ENCODE data around the gene SCAPER. TPM values are rescaled to one million over a fixed set of nuclear protein-coding genes. Genes with fewer than 3 reads are reported as not detected.

Gene SCAPER
- total RNA-seq, 1 experiment from 2014 or later = 15.3 TPM

DNA sequence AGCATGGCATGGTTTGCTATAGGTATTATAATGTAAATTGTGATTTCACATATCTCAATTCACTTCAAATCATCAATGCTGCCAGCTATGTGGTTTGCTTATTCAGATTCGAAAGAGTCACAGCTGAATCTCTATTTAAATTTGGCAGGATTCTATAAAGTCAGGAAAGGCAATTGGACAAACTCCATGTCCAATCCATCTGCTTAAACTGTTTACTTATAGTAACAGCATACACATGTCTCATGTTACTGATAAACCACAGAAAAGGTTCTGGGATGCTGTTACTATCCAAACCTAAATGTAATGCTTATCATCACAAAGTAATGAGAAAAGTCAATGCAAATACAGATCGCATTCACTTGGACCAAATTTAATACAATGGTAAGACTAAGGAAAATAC lies 338.9 kb downstream of the SCAPER start:
- ATAC-seq = no peak
- TF ChIP-seq POLR2AphosphoS5 (IDR thresholded peaks at IDR 0.05; ENCODE audit: low read depth, low read length) = no peak
- no peak for TF ChIP-seq TCF7L2 (IDR thresholded peaks at IDR 0.05; ENCODE audit: low read depth, low read length)
- TF ChIP-seq SIN3A (IDR thresholded peaks at IDR 0.05; ENCODE audit: borderline replicate concordance, insufficient read depth, low read depth, low read length) = no peak
- TF ChIP-seq REST (IDR thresholded peaks at IDR 0.05; ENCODE audit: insufficient read depth in 1 of 2, low read depth in 2 of 2, low read length in 1 of 2) = no peak
- TF ChIP-seq, protein P1, sequence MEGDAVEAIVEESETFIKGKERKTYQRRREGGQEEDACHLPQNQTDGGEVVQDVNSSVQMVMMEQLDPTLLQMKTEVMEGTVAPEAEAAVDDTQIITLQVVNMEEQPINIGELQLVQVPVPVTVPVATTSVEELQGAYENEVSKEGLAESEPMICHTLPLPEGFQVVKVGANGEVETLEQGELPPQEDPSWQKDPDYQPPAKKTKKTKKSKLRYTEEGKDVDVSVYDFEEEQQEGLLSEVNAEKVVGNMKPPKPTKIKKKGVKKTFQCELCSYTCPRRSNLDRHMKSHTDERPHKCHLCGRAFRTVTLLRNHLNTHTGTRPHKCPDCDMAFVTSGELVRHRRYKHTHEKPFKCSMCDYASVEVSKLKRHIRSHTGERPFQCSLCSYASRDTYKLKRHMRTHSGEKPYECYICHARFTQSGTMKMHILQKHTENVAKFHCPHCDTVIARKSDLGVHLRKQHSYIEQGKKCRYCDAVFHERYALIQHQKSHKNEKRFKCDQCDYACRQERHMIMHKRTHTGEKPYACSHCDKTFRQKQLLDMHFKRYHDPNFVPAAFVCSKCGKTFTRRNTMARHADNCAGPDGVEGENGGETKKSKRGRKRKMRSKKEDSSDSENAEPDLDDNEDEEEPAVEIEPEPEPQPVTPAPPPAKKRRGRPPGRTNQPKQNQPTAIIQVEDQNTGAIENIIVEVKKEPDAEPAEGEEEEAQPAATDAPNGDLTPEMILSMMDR (IDR thresholded peaks at IDR 0.05) = no peak
- intact Hi-C loops (cut with micrococcal nuclease; ENCODE audit: unreplicated experiment) (no loop called here), in situ Hi-C loops (cut with HindIII; ENCODE audit: low pct_unique_long_range_greater_than_20kb, low sequenced_read_pairs) (no loop called here)
- DNase-seq (ENCODE audit: low read depth, low spot score) = no peak
- BruUV-seq (replicated peaks) = no TSS peak
- Histone ChIP-seq H3K27ac (ENCODE audit: low read length) (no peak overlapping the region), H3K27me3 (ENCODE audit: control insufficient read depth, insufficient read depth, low read length) (no peaks in the 10 kb centered on the region), H3K9me3 (ENCODE audit: control insufficient read depth, insufficient read depth, low read depth, low read length) (no peaks in the 10 kb centered on the region), H3K36me3 (ENCODE audit: control insufficient read depth, insufficient read depth, low read length) (no peaks in the 10 kb centered on the region), H3K4me1 (ENCODE audit: control insufficient read depth, insufficient read depth, low read length) (no peaks in the 10 kb centered on the region), H3K4me3 (ENCODE audit: low read depth in 2 of 2, low read length in 2 of 2) (no peak overlapping the region)
- ChIA-PET POLR2A (no interaction called here), CTCF (no interaction called here)

- no peaks in the 10 kb centered on the region for H3K36me3 ChIP-seq (ENCODE audit: control insufficient read depth, insufficient read depth, low read length)
- TF ChIP-seq POLR2AphosphoS5 (IDR thresholded peaks at IDR 0.05; ENCODE audit: low read depth, low read length) (no peak), SIN3A (IDR thresholded peaks at IDR 0.05; ENCODE audit: borderline replicate concordance, insufficient read depth, low read depth, low read length) (no peak)
- ChIA-PET CTCF (no interaction called here), POLR2A (no interaction called here)
- no peak overlapping the region for H3K27ac ChIP-seq (ENCODE audit: low read length)
- no peak overlapping the region for H3K4me3 ChIP-seq (ENCODE audit: low read depth in 2 of 2, low read length in 2 of 2)
- no peaks in the 10 kb centered on the region for H3K27me3 ChIP-seq (ENCODE audit: control insufficient read depth, insufficient read depth, low read length)
- H3K4me1 ChIP-seq (ENCODE audit: control insufficient read depth, insufficient read depth, low read length) = no peaks in the 10 kb centered on the region
- BruUV-seq (replicated peaks) = no TSS peak
- in situ Hi-C loops (cut with HindIII; ENCODE audit: low pct_unique_long_range_greater_than_20kb, low sequenced_read_pairs) = no loop called here
- ATAC-seq = no peak
- intact Hi-C loops (cut with micrococcal nuclease; ENCODE audit: unreplicated experiment) = no loop called here
- no peak for DNase-seq (ENCODE audit: low read depth, low spot score)
- no peaks in the 10 kb centered on the region for H3K9me3 ChIP-seq (ENCODE audit: control insufficient read depth, insufficient read depth, low read depth, low read length)
These were observed 339.8 kb downstream of the SCAPER start for GRCh38 chr15:76565366-76565765.

GRCh38 chr15:76555247-76555646 lies 349.9 kb downstream of the SCAPER start:
- no peaks in the 10 kb centered on the region for H3K9me3 ChIP-seq (ENCODE audit: control insufficient read depth, insufficient read depth, low read depth, low read length)
- in situ Hi-C loops (cut with HindIII; ENCODE audit: low pct_unique_long_range_greater_than_20kb, low sequenced_read_pairs) (no loop called here), intact Hi-C loops (cut with micrococcal nuclease; ENCODE audit: unreplicated experiment) (no loop called here)
- ChIA-PET POLR2A (interaction anchor here (0.6 kb wide), 1 partner anchor 31 kb away, joined by 8 read pairs; no protein-coding TSS in a partner anchor), CTCF (no interaction called here)
- no peak for ATAC-seq
- no peaks in the 10 kb centered on the region for H3K27me3 ChIP-seq (ENCODE audit: control insufficient read depth, insufficient read depth, low read length)
- no peak overlapping the region for H3K4me3 ChIP-seq (ENCODE audit: low read depth in 2 of 2, low read length in 2 of 2)
- DNase-seq (ENCODE audit: low read depth, low spot score) = no peak
- TF ChIP-seq TCF7L2 (IDR thresholded peaks at IDR 0.05; ENCODE audit: low read depth, low read length) (no peak), POLR2AphosphoS5 (IDR thresholded peaks at IDR 0.05; ENCODE audit: low read depth, low read length) (no peak), SIN3A (IDR thresholded peaks at IDR 0.05; ENCODE audit: borderline replicate concordance, insufficient read depth, low read depth, low read length) (no peak), REST (IDR thresholded peaks at IDR 0.05; ENCODE audit: insufficient read depth in 1 of 2, low read depth in 2 of 2, low read length in 1 of 2) (no peak)
- TF ChIP-seq, protein P1 (IDR thresholded peaks at IDR 0.05) = no peak
- H3K27ac ChIP-seq (ENCODE audit: low read length) = no peak overlapping the region
- H3K36me3 ChIP-seq (ENCODE audit: control insufficient read depth, insufficient read depth, low read length) = no peaks in the 10 kb centered on the region
- no TSS peak for BruUV-seq (replicated peaks)
- H3K4me1 ChIP-seq (ENCODE audit: control insufficient read depth, insufficient read depth, low read length) = no peaks in the 10 kb centered on the region
